GM19239 (cell line): ENCODE measurements around the gene LTBP4.

Source experiments
- DNase-seq: peaks from one replicate; pipeline ENCODE4 v3.0.0; 2011; ENCODE audit warnings: low spot score; ENCODE audit not compliant: insufficient read length
- FAIRE-seq: peaks from 2 replicates; lab custom pipeline; 2011; peaks lifted over from hg19 to GRCh38; lab: Jason Lieb, UNC

LTBP4 gene

GRCh38 chr19:40592170-40592569, 9.0 kb upstream of the LTBP4 start:
- DNase-seq (no peak), FAIRE-seq (peak; percentile 90)

GRCh38 chr19:40594255-40594654, 6.9 kb upstream of the LTBP4 start:
- DNase-seq (no peak), FAIRE-seq (no peak)

DNA sequence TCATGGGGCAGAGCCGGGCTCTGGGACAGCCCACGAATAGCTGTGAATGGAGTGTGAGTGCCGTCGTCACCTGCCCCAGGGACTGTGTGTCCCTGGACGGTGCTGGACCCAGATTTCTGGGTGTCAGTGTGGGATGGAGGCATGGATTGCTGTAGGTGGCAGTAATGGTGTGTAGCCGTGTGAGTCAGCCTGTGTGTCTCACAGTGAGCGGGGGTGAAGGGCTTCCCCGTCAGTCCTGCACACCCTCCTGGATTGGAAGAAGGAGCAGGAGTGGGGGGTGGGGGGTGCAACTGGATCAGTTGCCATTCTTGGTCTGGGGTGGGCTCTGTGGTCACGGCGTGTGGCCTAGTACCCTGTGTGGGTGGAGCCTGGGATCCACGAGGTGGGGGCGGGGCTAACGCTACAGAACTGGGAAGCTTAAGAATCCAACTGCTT, 6.5 kb upstream of the LTBP4 start:
- DNase-seq: no peak
- FAIRE-seq: no peak

GRCh38 chr19:40596608-40597328, 4.4 kb upstream of the LTBP4 start:
- DNase-seq (no peak), FAIRE-seq (no peak)

DNA sequence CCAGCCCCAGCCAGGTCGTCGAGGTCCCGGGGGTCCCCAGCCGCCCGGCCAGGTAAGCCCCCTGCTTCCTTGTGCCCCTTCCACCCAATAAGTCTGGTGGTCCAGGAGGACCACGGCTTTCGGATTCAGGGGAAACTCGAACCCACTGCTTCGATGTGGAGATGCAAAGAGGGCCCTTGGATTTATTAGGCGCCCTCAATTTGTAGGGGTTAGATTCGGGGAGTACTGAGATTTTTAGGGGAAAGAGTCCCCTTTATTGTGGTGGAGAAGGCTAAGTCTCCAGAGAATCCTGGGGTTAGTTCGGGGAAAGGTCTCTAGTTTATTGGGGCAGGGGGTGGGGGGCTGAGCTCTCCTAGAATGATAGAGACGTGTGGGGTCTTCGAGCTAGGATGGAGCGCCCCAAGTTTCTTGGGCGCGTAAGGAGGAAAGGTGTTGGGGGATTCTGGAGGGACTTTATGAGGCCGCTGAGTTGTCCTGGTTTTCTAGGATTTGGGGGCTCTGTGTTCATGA, 3.8 kb upstream of the LTBP4 start:
- DNase-seq: no peak
- FAIRE-seq: no peak

DNA sequence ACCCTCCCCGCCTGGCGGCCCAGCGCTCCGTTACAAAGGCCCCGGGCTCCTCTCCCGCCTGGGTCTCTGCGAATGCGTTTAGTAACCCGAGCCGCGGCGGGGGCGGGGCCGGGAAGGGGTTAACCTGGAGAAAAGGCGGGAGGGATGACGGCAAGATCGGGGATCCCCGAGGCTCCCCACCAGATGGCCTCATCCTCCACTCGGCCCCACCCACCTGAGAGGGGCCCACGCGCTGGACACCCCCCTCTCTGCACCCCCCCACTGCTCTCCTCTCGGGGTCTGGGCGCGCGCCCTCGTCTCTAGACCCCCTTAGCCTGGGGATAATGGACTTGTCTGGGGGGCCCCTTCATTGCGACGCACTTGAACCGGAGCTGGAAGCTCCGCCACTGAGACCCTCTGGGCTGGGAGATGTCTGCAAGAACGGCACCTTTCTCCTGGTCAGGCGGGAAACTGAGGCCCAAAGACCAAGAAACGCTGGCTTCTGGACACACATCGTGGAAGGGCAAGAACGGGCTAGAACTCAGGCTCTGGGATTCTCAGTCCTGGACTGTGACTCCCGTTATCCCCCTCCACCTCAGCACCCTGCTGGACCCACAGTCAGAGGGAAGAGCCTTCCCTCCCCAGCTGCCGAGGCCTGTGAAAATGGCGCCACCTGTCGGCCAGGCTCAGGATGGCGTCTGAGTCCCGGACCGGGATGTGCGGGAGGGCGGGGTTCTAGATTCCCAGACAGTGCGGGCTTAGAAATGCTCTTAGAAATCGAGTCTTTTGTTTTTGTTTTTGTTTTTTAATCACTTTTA, 2.9 kb upstream of the LTBP4 start:
- FAIRE-seq (peak; percentile 85), DNase-seq (peak; percentile 90)

DNA sequence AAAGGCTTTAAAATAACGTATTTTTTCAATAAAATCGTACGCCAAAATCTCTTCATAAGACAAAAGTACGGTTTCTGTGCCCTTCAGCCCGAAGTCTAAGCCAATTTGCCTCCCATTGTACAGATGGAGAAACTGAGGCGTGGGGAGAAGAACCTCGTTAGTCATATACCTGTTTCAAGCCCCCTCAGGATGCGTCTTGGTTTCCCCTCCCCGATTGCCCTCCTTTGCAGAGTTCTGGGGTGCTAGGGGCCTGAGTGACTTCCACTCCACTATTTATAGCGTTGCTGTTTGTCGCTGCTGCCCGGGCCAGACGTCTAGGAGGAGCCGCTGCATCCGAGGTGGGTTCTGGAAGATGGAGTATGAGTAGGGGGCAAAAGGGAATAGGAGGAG, 2.3 kb upstream of the LTBP4 start:
- no peak for DNase-seq
- FAIRE-seq: no peak

GRCh38 chr19:40599331-40599901, 1.8 kb upstream of the LTBP4 start:
- FAIRE-seq: no peak

GRCh38 chr19:40599902-40600569, 1.1 kb upstream of the LTBP4 start:
- no peak for DNase-seq

More at GRCh38 chr19:40599331-40599901, 1.8 kb upstream of the LTBP4 start:
- no peak for DNase-seq

DNA sequence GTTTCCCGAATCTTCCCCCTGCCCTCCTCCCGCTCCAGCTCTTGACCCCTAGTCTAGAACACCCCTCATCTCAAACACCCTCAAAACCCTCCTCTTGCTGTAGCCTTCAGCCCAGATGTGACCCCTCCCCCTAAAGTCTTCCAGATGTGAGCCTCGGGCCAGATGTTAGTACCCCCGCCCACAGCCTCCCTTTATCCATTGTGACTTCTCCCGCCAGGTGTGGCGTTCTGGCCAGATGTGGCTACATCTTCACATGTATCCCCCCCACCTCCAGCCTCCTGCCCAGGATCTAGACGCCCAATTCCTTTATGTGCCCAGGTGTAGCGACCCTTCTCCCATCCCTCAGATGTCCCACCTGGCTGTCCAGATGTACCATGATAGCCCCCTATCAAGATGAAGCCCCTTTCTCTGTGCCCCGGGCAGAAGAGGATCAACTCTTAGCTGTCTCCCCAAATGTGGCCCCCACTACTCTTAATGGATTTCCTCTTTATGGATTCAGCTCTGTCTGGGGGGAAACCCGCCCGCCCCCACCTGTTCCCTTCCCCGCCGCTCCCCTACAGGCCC, 517 bp upstream of the LTBP4 start:
- DNase-seq: no peak
- FAIRE-seq: no peak

More at GRCh38 chr19:40599902-40600569, 1.1 kb upstream of the LTBP4 start:
- no peak for FAIRE-seq

- no peak for FAIRE-seq
Observed at GRCh38 chr19:40603071-40603388, 1.9 kb downstream of the LTBP4 start.

DNA sequence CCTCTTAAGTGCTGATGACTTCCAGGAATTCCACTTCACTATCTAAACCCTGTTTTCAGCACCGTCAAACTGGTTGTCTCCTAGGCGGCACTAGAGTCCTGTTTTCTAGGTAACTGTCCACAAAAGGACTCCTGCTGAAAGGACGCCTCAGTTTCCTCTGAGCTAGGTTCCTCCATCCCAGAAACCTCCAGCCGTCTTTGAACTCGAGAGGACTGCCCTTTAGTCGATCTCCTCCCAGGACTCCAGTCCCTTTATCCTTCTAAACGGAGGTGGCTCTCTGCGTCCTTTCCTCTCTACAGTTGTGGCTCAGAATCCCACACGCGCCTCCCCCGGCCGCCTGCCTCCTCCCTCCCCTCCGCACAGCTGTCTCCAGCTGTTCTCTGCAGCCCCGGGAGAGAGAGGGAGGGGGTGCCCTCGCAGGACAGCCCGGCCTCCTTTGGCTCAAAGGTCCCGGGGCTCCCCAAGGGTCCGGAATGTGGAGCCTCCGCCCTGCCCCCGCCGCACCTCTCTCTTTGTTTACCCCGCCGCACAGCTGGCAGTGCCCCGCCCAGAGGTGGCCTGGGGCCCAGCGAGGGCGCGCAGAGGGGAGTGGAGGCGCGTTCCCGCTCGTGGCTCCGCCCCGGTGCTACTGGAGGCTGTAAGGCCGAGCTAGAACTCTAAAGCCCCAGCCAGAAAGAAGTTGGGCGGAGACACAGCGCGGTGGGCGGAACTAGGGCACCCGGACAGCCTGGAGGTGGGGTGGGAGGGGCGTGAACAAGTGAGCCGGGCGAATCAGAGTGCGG, 2.4 kb downstream of the LTBP4 start:
- FAIRE-seq: peak; percentile 97
- peak; percentile 96 for DNase-seq

More at GRCh38 chr19:40603071-40603388, 1.9 kb downstream of the LTBP4 start:
- DNase-seq: no peak

GRCh38 chr19:40604171-40604646, 3.0 kb downstream of the LTBP4 start:
- FAIRE-seq (no peak), DNase-seq (no peak)

- FAIRE-seq (no peak), DNase-seq (no peak)
Observed at GRCh38 chr19:40604647-40605215, 3.6 kb downstream of the LTBP4 start.

GRCh38 chr19:40605216-40605971, 4.2 kb downstream of the LTBP4 start:
- peak; percentile 74 for FAIRE-seq

DNA sequence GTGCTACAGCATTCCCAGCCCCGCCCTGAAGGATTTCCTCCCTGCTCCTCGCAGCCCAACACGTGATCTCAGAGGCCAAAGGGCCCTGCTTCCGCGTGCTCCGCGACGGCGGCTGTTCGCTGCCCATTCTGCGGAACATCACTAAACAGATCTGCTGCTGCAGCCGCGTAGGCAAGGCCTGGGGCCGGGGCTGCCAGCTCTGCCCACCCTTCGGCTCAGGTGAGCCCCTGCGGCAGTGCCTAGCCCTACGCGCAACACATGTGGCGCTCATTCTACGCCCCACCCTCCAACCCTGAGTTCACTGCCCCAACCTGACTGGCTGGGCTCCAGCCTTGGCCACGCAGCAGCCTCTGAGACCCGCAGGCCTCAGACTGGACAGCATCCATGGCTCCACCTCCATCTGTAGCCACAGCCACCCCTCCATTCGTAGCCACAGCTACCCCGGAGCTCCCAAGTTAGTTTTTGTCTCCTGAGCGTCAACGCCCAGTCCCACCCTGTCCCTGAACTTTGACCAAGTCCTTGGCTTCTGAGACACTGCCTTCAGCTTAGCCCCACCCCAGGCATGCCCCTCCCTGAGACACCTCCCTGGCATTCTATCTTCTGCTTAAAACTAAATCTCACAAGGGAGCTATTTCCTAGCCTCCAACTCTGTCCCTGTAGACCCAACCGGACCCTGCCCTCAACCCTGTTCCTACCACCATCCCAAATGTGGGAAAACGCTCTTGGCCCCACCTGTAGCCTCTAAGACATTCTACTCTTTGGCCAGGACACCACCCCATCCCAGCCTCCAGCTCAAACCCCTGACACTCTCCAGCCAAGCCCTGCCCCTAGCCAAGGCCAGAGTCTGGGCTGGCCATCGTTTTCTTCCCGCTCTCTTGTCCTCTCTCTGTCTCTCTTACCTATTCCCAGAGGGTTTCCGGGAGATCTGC, 6.4 kb downstream of the LTBP4 start:
- no peak for DNase-seq
- FAIRE-seq: no peak

More at GRCh38 chr19:40605216-40605971, 4.2 kb downstream of the LTBP4 start:
- peak; percentile 57 for DNase-seq

- FAIRE-seq: no peak
- DNase-seq: no peak
Observed at GRCh38 chr19:40608240-40608621, 7.1 kb downstream of the LTBP4 start.
